ENCODE results near the gene ASB13. TPM values are rescaled to one million over a fixed set of nuclear protein-coding genes. Genes with fewer than 3 reads are reported as not detected.
A peak's percentile ranks its signal among the peaks of the same experiment; 100 is the strongest.

The ASB13 gene
- total and polyA plus RNA-seq, 2 donors (not counting 1 experiment from before 2014, with no cell fraction given): 5.4 to 15.4 TPM

DNA sequence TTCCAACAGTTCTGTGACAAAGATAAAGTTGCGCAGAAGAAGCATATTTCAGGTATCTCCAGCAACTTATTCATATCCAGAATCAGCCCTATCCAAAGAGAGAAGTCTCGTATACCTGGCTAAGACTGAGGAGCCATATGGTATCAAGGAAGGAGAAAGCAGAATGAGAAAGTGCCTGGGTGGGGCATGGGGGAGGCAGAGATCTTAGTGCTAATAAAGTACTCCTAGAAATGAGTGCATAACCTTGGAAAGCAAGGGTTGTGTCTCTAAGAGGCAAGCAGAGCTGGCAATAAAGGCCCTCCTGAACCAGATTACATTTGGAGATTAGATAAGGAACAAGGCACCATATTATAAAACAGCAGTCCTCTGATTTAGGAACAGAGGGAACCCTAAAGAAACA, 30.9 kb upstream of the ASB13 start:
- no peaks in the 10 kb centered on the region for H3K36me3 ChIP-seq (ENCODE audit: control insufficient read depth, insufficient read depth, low read length)
- peaks cover 62% of the 10 kb centered on the region for H3K79me2 ChIP-seq (ENCODE audit: control insufficient read depth, insufficient read depth, low read length)
- no peaks in the 10 kb centered on the region for H3K27me3 ChIP-seq (ENCODE audit: control insufficient read depth, insufficient read depth, low read length)
- DNase-seq (ENCODE audit: low read depth in 2 of 2): no peak
- H3K4me1 ChIP-seq (ENCODE audit: control insufficient read depth, extremely low read depth, insufficient read depth, low read length): no peaks in the 10 kb centered on the region
- H3K9ac ChIP-seq (ENCODE audit: insufficient read depth, low read length): no peak overlapping the region
- H3K9me3 ChIP-seq (ENCODE audit: control insufficient read depth, insufficient read depth, low read depth, low read length): no peaks in the 10 kb centered on the region
- no peak overlapping the region for H3K4me2 ChIP-seq (ENCODE audit: extremely low read depth, insufficient read depth, low read length)
- no peak overlapping the region for H2AFZ ChIP-seq (ENCODE audit: low read length)
- no peak for TF ChIP-seq EZH2 (IDR thresholded peaks at IDR 0.05; ENCODE audit: low read length, missing control alignments)
- TF ChIP-seq, protein P1, sequence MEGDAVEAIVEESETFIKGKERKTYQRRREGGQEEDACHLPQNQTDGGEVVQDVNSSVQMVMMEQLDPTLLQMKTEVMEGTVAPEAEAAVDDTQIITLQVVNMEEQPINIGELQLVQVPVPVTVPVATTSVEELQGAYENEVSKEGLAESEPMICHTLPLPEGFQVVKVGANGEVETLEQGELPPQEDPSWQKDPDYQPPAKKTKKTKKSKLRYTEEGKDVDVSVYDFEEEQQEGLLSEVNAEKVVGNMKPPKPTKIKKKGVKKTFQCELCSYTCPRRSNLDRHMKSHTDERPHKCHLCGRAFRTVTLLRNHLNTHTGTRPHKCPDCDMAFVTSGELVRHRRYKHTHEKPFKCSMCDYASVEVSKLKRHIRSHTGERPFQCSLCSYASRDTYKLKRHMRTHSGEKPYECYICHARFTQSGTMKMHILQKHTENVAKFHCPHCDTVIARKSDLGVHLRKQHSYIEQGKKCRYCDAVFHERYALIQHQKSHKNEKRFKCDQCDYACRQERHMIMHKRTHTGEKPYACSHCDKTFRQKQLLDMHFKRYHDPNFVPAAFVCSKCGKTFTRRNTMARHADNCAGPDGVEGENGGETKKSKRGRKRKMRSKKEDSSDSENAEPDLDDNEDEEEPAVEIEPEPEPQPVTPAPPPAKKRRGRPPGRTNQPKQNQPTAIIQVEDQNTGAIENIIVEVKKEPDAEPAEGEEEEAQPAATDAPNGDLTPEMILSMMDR (conservative IDR thresholded peaks at IDR 0.05 in 1 of 2, IDR thresholded peaks at IDR 0.05 in 1 of 2; ENCODE audit: low read depth in 1 of 2, low read length in 2 of 2): no peak
- H3K4me3 ChIP-seq (replicated peaks in 1 of 4; ENCODE audit: control extremely low read depth in 1 of 4, insufficient read depth in 1 of 4, low read depth in 3 of 4, low read length in 4 of 4): no peak overlapping the region
- no peaks in the 10 kb centered on the region for H4K20me1 ChIP-seq (ENCODE audit: control insufficient read depth, extremely low read depth, insufficient read depth, low read length)
- H3K27ac ChIP-seq (ENCODE audit: insufficient read depth, low read length): no peak overlapping the region

DNA sequence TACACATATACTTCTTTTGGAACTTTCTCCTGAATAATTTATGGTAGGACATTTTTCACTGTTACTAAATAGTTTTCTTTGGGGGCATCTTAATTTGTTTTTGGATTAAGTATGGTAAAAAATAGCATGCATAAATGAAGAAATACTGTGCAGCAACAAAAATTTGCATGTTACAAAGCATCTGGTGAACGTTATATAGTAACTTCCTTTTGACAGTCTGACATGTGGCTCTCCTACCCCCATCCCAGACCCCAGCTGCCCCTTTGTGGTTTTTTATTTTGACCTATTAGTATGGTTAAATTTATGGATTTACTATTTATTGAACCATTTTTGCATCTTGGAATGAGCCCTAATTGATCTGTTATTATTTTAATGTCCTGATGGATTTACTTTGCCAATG, 28.2 kb upstream of the ASB13 start:
- H3K27ac ChIP-seq (ENCODE audit: insufficient read depth, low read length): no peak overlapping the region
- DNase-seq (ENCODE audit: low read depth in 2 of 2): no peak
- no peaks in the 10 kb centered on the region for H3K27me3 ChIP-seq (ENCODE audit: control insufficient read depth, insufficient read depth, low read length)
- no peak overlapping the region for H3K4me3 ChIP-seq (replicated peaks in 1 of 4; ENCODE audit: control extremely low read depth in 1 of 4, insufficient read depth in 1 of 4, low read depth in 3 of 4, low read length in 4 of 4)
- H3K4me2 ChIP-seq (ENCODE audit: extremely low read depth, insufficient read depth, low read length): no peak overlapping the region
- H3K9me3 ChIP-seq (ENCODE audit: control insufficient read depth, insufficient read depth, low read depth, low read length): no peaks in the 10 kb centered on the region
- TF ChIP-seq, protein P1 (conservative IDR thresholded peaks at IDR 0.05 in 1 of 2, IDR thresholded peaks at IDR 0.05 in 1 of 2; ENCODE audit: low read depth in 1 of 2, low read length in 2 of 2): no peak
- no peak for TF ChIP-seq EZH2 (IDR thresholded peaks at IDR 0.05; ENCODE audit: low read length, missing control alignments)
- H3K9ac ChIP-seq (ENCODE audit: insufficient read depth, low read length): no peak overlapping the region
- H3K36me3 ChIP-seq (ENCODE audit: control insufficient read depth, insufficient read depth, low read length): no peaks in the 10 kb centered on the region
- peaks cover 61% of the 10 kb centered on the region for H3K79me2 ChIP-seq (ENCODE audit: control insufficient read depth, insufficient read depth, low read length)
- H4K20me1 ChIP-seq (ENCODE audit: control insufficient read depth, extremely low read depth, insufficient read depth, low read length): no peaks in the 10 kb centered on the region
- no peaks in the 10 kb centered on the region for H3K4me1 ChIP-seq (ENCODE audit: control insufficient read depth, extremely low read depth, insufficient read depth, low read length)
- no peak overlapping the region for H2AFZ ChIP-seq (ENCODE audit: low read length)

DNA sequence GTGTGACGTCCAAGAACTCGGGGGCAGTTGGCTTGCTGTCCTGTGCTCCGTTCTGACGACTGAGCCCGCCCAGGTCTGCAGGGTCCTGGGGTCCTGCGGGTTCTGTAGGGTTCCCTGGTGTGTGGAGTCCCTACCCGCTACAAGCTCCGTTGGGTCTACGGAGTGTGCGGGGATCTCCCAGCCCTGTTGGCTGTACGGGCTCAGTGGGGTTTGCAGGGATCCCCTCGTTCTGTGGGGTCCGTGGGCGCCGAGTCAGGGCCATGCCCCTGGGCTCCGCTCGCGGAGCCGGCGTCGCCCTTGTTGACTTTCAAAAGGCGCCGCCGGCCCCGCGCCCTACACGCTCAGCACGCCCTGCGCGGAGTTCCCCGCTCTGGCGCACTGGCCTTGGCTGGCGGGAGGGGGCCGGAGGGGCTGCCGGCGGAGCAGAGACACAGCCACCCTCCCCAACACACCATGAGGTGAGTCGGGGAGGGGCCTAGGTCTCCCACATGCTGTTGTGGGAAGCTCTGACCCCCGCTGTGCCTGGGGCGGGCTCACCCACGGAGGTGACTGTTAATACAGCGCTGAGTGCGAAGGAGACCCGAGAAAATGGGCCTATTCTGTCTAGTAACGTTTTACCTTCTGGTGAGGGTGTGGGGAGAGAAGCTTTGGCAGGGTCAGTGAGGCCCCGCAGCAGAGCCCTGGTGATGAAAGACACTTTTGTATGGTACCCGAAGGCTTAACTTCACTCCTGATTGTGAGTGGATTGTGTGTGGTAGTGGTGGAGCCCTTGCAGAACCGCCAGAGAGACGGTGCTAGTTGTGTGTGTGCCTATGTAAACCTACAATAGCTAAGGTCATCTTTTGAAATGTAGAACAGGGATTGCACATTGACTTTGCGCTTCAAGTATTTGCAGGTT, 26.3 kb upstream of the ASB13 start:
- TF ChIP-seq, protein P1 (conservative IDR thresholded peaks at IDR 0.05 in 1 of 2, IDR thresholded peaks at IDR 0.05 in 1 of 2; ENCODE audit: low read depth in 1 of 2, low read length in 2 of 2): no peak
- no peak for TF ChIP-seq EZH2 (IDR thresholded peaks at IDR 0.05; ENCODE audit: low read length, missing control alignments)
- H3K9me3 ChIP-seq (ENCODE audit: control insufficient read depth, insufficient read depth, low read depth, low read length): no peaks in the 10 kb centered on the region
- peak overlapping the region; percentile 71 for H2AFZ ChIP-seq (ENCODE audit: low read length)
- H3K79me2 ChIP-seq (ENCODE audit: control insufficient read depth, insufficient read depth, low read length): peaks cover 64% of the 10 kb centered on the region
- H3K4me1 ChIP-seq (ENCODE audit: control insufficient read depth, extremely low read depth, insufficient read depth, low read length): no peaks in the 10 kb centered on the region
- peak overlapping the region; percentile 92 for H3K4me2 ChIP-seq (ENCODE audit: extremely low read depth, insufficient read depth, low read length)
- DNase-seq (ENCODE audit: low read depth in 2 of 2): peak; percentile 31 to 50
- H3K9ac ChIP-seq (ENCODE audit: insufficient read depth, low read length): peak overlapping the region; percentile 47
- H3K36me3 ChIP-seq (ENCODE audit: control insufficient read depth, insufficient read depth, low read length): no peaks in the 10 kb centered on the region
- H4K20me1 ChIP-seq (ENCODE audit: control insufficient read depth, extremely low read depth, insufficient read depth, low read length): no peaks in the 10 kb centered on the region
- peak overlapping the region; percentile 6 for H3K27ac ChIP-seq (ENCODE audit: insufficient read depth, low read length)
- peak overlapping the region; percentile 47 to 62 (median 50) for H3K4me3 ChIP-seq (replicated peaks in 1 of 4; ENCODE audit: control extremely low read depth in 1 of 4, insufficient read depth in 1 of 4, low read depth in 3 of 4, low read length in 4 of 4)
- no peaks in the 10 kb centered on the region for H3K27me3 ChIP-seq (ENCODE audit: control insufficient read depth, insufficient read depth, low read length)
